ENCODE measurements around the gene GPX4. TPM values are rescaled to one million over a fixed set of nuclear protein-coding genes. Genes with fewer than 3 reads are reported as not detected.

GPX4 gene
- total RNA-seq, 1 experiment from 2014 or later, result 620 TPM

- no peak for DNase-seq
- Histone ChIP-seq H3K27me3 (ENCODE audit: control insufficient read depth, insufficient read depth, low read length) (no peaks in the 10 kb centered on the region), H3K4me3 (ENCODE audit: insufficient read depth, low read depth, low read length) (no peak overlapping the region), H3K36me3 (replicated peaks; ENCODE audit: control insufficient read depth, insufficient read depth, low read length) (peaks cover 2% of the 10 kb centered on the region)
These were observed 42.0 kb downstream of the GPX4 start for GRCh38 chr19:1145635-1146411.

GRCh38 chr19:1146412-1146699 is 42.6 kb downstream of the GPX4 start:
- DNase-seq, result peak; percentile 84
- Histone ChIP-seq H3K36me3 (replicated peaks; ENCODE audit: control insufficient read depth, insufficient read depth, low read length) (peaks cover 2% of the 10 kb centered on the region), H3K27me3 (ENCODE audit: control insufficient read depth, insufficient read depth, low read length) (no peaks in the 10 kb centered on the region), H3K4me3 (ENCODE audit: insufficient read depth, low read depth, low read length) (no peak overlapping the region)

GRCh38 chr19:1146858-1147780 is 43.3 kb downstream of the GPX4 start:
- H3K27me3 ChIP-seq (ENCODE audit: control insufficient read depth, insufficient read depth, low read length), result no peaks in the 10 kb centered on the region
- peaks cover 2% of the 10 kb centered on the region for H3K36me3 ChIP-seq (replicated peaks; ENCODE audit: control insufficient read depth, insufficient read depth, low read length)
- no peak overlapping the region for H3K4me3 ChIP-seq (ENCODE audit: insufficient read depth, low read depth, low read length)
- DNase-seq, result no peak

- DNase-seq, result no peak
- Histone ChIP-seq H3K36me3 (replicated peaks; ENCODE audit: control insufficient read depth, insufficient read depth, low read length) (no peaks in the 10 kb centered on the region; the same call in none of the 2 replicates), H3K4me3 (ENCODE audit: insufficient read depth, low read depth, low read length) (no peak overlapping the region), H3K27me3 (ENCODE audit: control insufficient read depth, insufficient read depth, low read length) (no peaks in the 10 kb centered on the region)
These were observed 44.2 kb downstream of the GPX4 start for GRCh38 chr19:1147934-1148549.

GRCh38 chr19:1149259-1150045 is 45.7 kb downstream of the GPX4 start:
- Histone ChIP-seq H3K27me3 (ENCODE audit: control insufficient read depth, insufficient read depth, low read length) (no peaks in the 10 kb centered on the region), H3K4me3 (ENCODE audit: insufficient read depth, low read depth, low read length) (no peak overlapping the region), H3K36me3 (replicated peaks; ENCODE audit: control insufficient read depth, insufficient read depth, low read length) (no peaks in the 10 kb centered on the region; the same call in none of the 2 replicates)
- DNase-seq, result no peak

GRCh38 chr19:1150333-1151036 is 46.7 kb downstream of the GPX4 start:
- no peak overlapping the region for H3K4me3 ChIP-seq (ENCODE audit: insufficient read depth, low read depth, low read length)
- H3K27me3 ChIP-seq (ENCODE audit: control insufficient read depth, insufficient read depth, low read length), result no peaks in the 10 kb centered on the region
- no peak for DNase-seq
- H3K36me3 ChIP-seq (replicated peaks; ENCODE audit: control insufficient read depth, insufficient read depth, low read length), result no peaks in the 10 kb centered on the region; the same call in none of the 2 replicates

GRCh38 chr19:1151037-1151724 is 47.4 kb downstream of the GPX4 start:
- Histone ChIP-seq H3K27me3 (ENCODE audit: control insufficient read depth, insufficient read depth, low read length) (no peaks in the 10 kb centered on the region), H3K36me3 (replicated peaks; ENCODE audit: control insufficient read depth, insufficient read depth, low read length) (no peaks in the 10 kb centered on the region; the same call in none of the 2 replicates), H3K4me3 (ENCODE audit: insufficient read depth, low read depth, low read length) (no peak overlapping the region)
- DNase-seq, result no peak

- Histone ChIP-seq H3K27me3 (ENCODE audit: control insufficient read depth, insufficient read depth, low read length) (no peaks in the 10 kb centered on the region), H3K4me3 (ENCODE audit: insufficient read depth, low read depth, low read length) (no peak overlapping the region), H3K36me3 (replicated peaks; ENCODE audit: control insufficient read depth, insufficient read depth, low read length) (no peaks in the 10 kb centered on the region; the same call in none of the 2 replicates)
- no peak for DNase-seq
These were observed 48.3 kb downstream of the GPX4 start for GRCh38 chr19:1151917-1152587.

GRCh38 chr19:1153891-1154730 is 50.3 kb downstream of the GPX4 start:
- H3K4me3 ChIP-seq (ENCODE audit: insufficient read depth, low read depth, low read length), result no peak overlapping the region
- DNase-seq, result no peak
- H3K36me3 ChIP-seq (replicated peaks; ENCODE audit: control insufficient read depth, insufficient read depth, low read length), result no peaks in the 10 kb centered on the region; the same call in none of the 2 replicates
- no peaks in the 10 kb centered on the region for H3K27me3 ChIP-seq (ENCODE audit: control insufficient read depth, insufficient read depth, low read length)

GRCh38 chr19:1154731-1155351 is 51.0 kb downstream of the GPX4 start:
- H3K27me3 ChIP-seq (ENCODE audit: control insufficient read depth, insufficient read depth, low read length), result no peaks in the 10 kb centered on the region
- DNase-seq, result no peak
- H3K4me3 ChIP-seq (ENCODE audit: insufficient read depth, low read depth, low read length), result no peak overlapping the region
- no peaks in the 10 kb centered on the region; the same call in none of the 2 replicates for H3K36me3 ChIP-seq (replicated peaks; ENCODE audit: control insufficient read depth, insufficient read depth, low read length)

- Histone ChIP-seq H3K4me3 (ENCODE audit: insufficient read depth, low read depth, low read length) (no peak overlapping the region), H3K36me3 (replicated peaks; ENCODE audit: control insufficient read depth, insufficient read depth, low read length) (no peaks in the 10 kb centered on the region; the same call in none of the 2 replicates), H3K27me3 (ENCODE audit: control insufficient read depth, insufficient read depth, low read length) (no peaks in the 10 kb centered on the region)
- no peak for DNase-seq
These were observed 51.8 kb downstream of the GPX4 start for GRCh38 chr19:1155352-1156304.
